GM12878 (cell line): ENCODE results near the gene LTB. TPM values are rescaled to one million over a fixed set of nuclear protein-coding genes. Genes with fewer than 3 reads are reported as not detected.

Source experiments
- CEBPZ ChIP-seq: fragments of 150-350 bp; IDR thresholded peaks from 2 replicates; pipeline ENCODE4 v1.6.1; 2016; ENCODE audit warnings: low read depth, low read length
- CREM ChIP-seq: IDR thresholded peaks from 2 replicates; pipeline ENCODE4 v1.6.1; 2014; ENCODE audit warnings: antibody characterized with exemption, low read depth
- EED ChIP-seq: sonication (generic); IDR thresholded peaks from 2 replicates; pipeline ENCODE4 v1.6.1; 2016; ENCODE audit warnings: antibody characterized with exemption, low read depth
- EGR1 ChIP-seq, 2 experiments: IDR thresholded peaks; 1 replicate in 1 of 2; 2 replicates in 1 of 2; pipeline ENCODE4 v1.6.1; 2011 to 2012; ENCODE audit warnings: low read depth in 2 of 2, low read length in 2 of 2, borderline replicate concordance in 1 of 2, mild to moderate bottlenecking in 1 of 2, moderate library complexity in 1 of 2
- ESRRA ChIP-seq: IDR thresholded peaks from 2 replicates; pipeline ENCODE4 v1.6.1; 2012; ENCODE audit warnings: mild to moderate bottlenecking, low read length, improper control_type of control experiment
- ETV6 ChIP-seq, 2 experiments: fragments of 450-650 bp in 1 of 2; IDR thresholded peaks in 1 of 2; conservative IDR thresholded peaks in 1 of 2; 2 replicates each; pipeline ENCODE4 v1.6.1; 2014; ENCODE audit warnings: antibody characterized with exemption in 1 of 2, borderline replicate concordance in 1 of 2, low read depth in 1 of 2, mild to moderate bottlenecking in 1 of 2, moderate library complexity in 1 of 2
- FOXM1 ChIP-seq: IDR thresholded peaks from 2 replicates; pipeline ENCODE4 v1.6.1; 2012; ENCODE audit warnings: low read depth, mild to moderate bottlenecking, inconsistent platforms, low read length, moderate library complexity
- HDGF ChIP-seq: fragments of 450-650 bp; IDR thresholded peaks from 2 replicates; pipeline ENCODE4 v1.6.1; 2016; ENCODE audit warnings: antibody characterized with exemption
- IKZF2 ChIP-seq, 2 experiments: fragments of 450-650 bp; IDR thresholded peaks; 2 replicates each; pipeline ENCODE4 v1.6.1; 2017; ENCODE audit warnings: mild to moderate bottlenecking in 2 of 2, moderate library complexity in 2 of 2
- IRF3 ChIP-seq: fragments of 450-650 bp; IDR thresholded peaks from 2 replicates; pipeline ENCODE4 v1.6.1; 2014; ENCODE audit warnings: mild to moderate bottlenecking
- MEF2A ChIP-seq: IDR thresholded peaks from 2 replicates; pipeline ENCODE4 v1.6.1; 2011; ENCODE audit warnings: low read depth, mild to moderate bottlenecking, low read length, moderate library complexity; ENCODE audit not compliant: insufficient read depth
- MEF2B ChIP-seq: fragments of 450-650 bp; IDR thresholded peaks from 2 replicates; pipeline ENCODE4 v1.6.1; 2018; ENCODE audit warnings: mild to moderate bottlenecking, moderate library complexity; ENCODE audit not compliant: partially characterized antibody, poor library complexity, severe bottlenecking
- NRF1 ChIP-seq: conservative IDR thresholded peaks from 2 replicates; pipeline ENCODE4 v1.6.1; 2011; ENCODE audit warnings: mild to moderate bottlenecking, low read depth, low read length, improper control_type of control experiment
- PAX5 ChIP-seq: IDR thresholded peaks from 2 replicates; pipeline ENCODE4 v1.6.1; 2011; ENCODE audit warnings: low read depth, low read length, borderline replicate concordance
- RAD21 ChIP-seq: IDR thresholded peaks from 2 replicates; pipeline ENCODE4 v1.6.1; 2011; ENCODE audit warnings: mild to moderate bottlenecking, low read depth, low read length, moderate library complexity; ENCODE audit not compliant: insufficient read depth
- SREBF2 ChIP-seq: IDR thresholded peaks from 2 replicates; pipeline ENCODE4 v1.6.1; 2012; ENCODE audit warnings: mild to moderate bottlenecking, low read length
- TARDBP ChIP-seq: IDR thresholded peaks from 2 replicates; pipeline ENCODE4 v1.6.1; 2016; ENCODE audit warnings: borderline replicate concordance
- TCF12 ChIP-seq: IDR thresholded peaks from 2 replicates; pipeline ENCODE4 v1.6.1; 2011; ENCODE audit warnings: low read depth, mild to moderate bottlenecking, low read length
- TCF7 ChIP-seq: IDR thresholded peaks from 2 replicates; pipeline ENCODE4 v1.6.1; 2014; ENCODE audit warnings: antibody characterized with exemption, borderline replicate concordance
- USF2 ChIP-seq: IDR thresholded peaks from 2 replicates; pipeline ENCODE4 v1.6.1; 2011; ENCODE audit warnings: low read depth, low read length, improper control_type of control experiment, borderline replicate concordance
- YBX1 ChIP-seq: fragments of 450-650 bp; IDR thresholded peaks from 2 replicates; pipeline ENCODE4 v1.6.1; 2016; ENCODE audit warnings: antibody characterized with exemption
- ZBTB33 ChIP-seq: fragments of 450-650 bp; IDR thresholded peaks from 2 replicates; pipeline ENCODE4 v1.6.1; 2017; ENCODE audit warnings: mild to moderate bottlenecking
- ZNF274 ChIP-seq: IDR thresholded peaks from one replicate; pipeline ENCODE4 v1.8.0; 2011; ENCODE audit not compliant: insufficient read length, insufficient read depth
- ZZZ3 ChIP-seq: IDR thresholded peaks from 2 replicates; pipeline ENCODE4 v1.6.1; 2011; ENCODE audit warnings: low read depth; ENCODE audit not compliant: control insufficient read depth, insufficient read length
- polyA plus RNA-seq, 11 experiments: library from polyadenylated mRNA; depleted of rRNA in 4 of 11; unstranded in 6 of 11; stranded (reverse) in 5 of 11; fragments of >200 nt; fragmentation: Nextera tagmentation in 4 of 11; fragmentation: Illumina TruSeq in 1 of 11; extraction: Ambion mirVana in 4 of 11; extraction: Trizol in 1 of 11; gene quantifications; 1 replicate in 1 of 11; 2 replicates in 10 of 11; pipeline versions ENCODE4 v1.2.1 to v1.2.3, GENCODE V29; 2011 to 2016; ENCODE audit warnings: inconsistent platforms in 2 of 11, missing spikeins in 2 of 11, low read depth in 1 of 11
- total RNA-seq, 4 experiments: library from RNA; depleted of rRNA in 3 of 4; stranded (reverse); fragments of >200 nt in 3 of 4; fragmentation: Illumina TruSeq in 1 of 4; extraction: Trizol in 1 of 4; gene quantifications; 2 replicates each; pipeline versions ENCODE4 v1.2.1 to v1.2.3, GENCODE V29; 2013 to 2021

Gene LTB
- total and polyA plus RNA-seq, 10 of the 15 experiments (the other 5 are each of a cell fraction or from before 2014, with no cell fraction given) = 0.71 to 74.3 (median 20.0) TPM

GRCh38 chr6:31567531-31568370 lies 14.5 kb downstream of the LTB start (continued):
- TF ChIP-seq ZBTB33 = no peak
- TF ChIP-seq MEF2B = no peak
- TF ChIP-seq CEBPZ = no peak
- no peak for TF ChIP-seq IRF3
- TF ChIP-seq USF2 = no peak
- TF ChIP-seq NRF1 = no peak
- peak in 1 of 2 experiments; percentile 72; a peak in 2 of 4 replicates for TF ChIP-seq ETV6 (conservative IDR thresholded peaks at IDR 0.05 in 1 of 2, IDR thresholded peaks at IDR 0.05 in 1 of 2; ENCODE audit: borderline replicate concordance in 1 of 2, low read depth in 1 of 2)
- TF ChIP-seq TCF7 = no peak
- peak; percentile 84 for TF ChIP-seq EED
- peak; percentile 71; the same call in 1 of the 2 replicates for TF ChIP-seq CREM
- TF ChIP-seq TARDBP = no peak
- TF ChIP-seq MEF2A = no peak
- no peak for TF ChIP-seq SREBF2
- TF ChIP-seq RAD21 = no peak
- 0 out of 3 replicates have a peak, but pooled peaks of 1 of the 2 experiments have one; percentile 22 for TF ChIP-seq EGR1 (IDR thresholded peaks at IDR 0.05; ENCODE audit: borderline replicate concordance in 1 of 2, low read depth in 2 of 2, low read length in 2 of 2)
- peak; percentile 43; the same call in 1 of the 2 replicates for TF ChIP-seq TCF12
- no peak for TF ChIP-seq FOXM1
- TF ChIP-seq ESRRA = no peak
- no peak for TF ChIP-seq ZNF274
- no peak for TF ChIP-seq YBX1
- TF ChIP-seq ZZZ3 = no peak
- no peak; a peak in 1 of 4 replicates for TF ChIP-seq IKZF2 (IDR thresholded peaks at IDR 0.05)
- peak; percentile 82 for TF ChIP-seq HDGF
- no peak for TF ChIP-seq PAX5
